Measurements from ENCODE around the gene FAM217A. TPM values are rescaled to one million over a fixed set of nuclear protein-coding genes. Genes with fewer than 3 reads are reported as not detected.

FAM217A gene
- polyA plus RNA-seq, 2 of the 4 experiments (the other 2 are of a cell fraction): not detected

DNA sequence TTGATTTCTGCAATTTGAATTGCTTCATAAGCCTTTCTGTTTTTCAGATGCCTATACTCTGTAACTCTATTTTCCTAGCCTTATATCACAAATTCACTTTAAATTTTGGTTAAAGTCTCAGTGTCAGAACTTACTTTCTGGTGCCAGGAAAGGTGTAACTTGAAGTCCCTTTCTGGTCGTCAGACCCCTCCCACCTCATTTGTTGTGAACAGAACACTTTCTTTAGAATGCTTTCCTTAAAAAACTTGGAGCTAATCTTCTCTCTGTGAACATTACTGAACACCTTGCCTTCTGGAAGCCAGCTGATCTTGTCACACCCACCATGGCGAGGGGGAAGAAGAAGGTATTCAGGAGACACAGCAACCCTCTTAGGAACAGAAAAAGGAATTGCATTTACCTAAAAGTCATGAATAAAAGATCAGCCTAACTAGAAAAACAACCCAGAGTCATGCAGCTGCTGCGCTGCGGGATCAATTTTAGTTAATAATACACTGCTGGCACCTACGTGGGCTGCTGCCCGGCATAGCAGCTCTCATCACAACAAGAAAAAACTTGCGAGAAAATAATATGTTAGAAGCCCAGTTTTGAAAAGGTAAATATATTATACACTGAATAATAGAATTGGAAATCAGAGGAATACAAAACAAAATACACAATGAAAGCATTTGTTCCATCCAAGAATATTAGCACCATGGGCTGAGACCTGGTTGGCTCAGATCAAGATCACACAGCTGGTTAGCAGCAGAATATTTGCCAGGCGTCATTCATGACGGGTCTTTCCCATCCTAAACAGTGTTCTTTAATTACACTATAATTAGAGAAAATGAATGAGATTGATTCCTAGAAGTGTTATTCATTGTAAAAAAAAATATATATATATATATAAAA is 5.8 kb upstream of the FAM217A start (continued):
- TF ChIP-seq, protein P1, sequence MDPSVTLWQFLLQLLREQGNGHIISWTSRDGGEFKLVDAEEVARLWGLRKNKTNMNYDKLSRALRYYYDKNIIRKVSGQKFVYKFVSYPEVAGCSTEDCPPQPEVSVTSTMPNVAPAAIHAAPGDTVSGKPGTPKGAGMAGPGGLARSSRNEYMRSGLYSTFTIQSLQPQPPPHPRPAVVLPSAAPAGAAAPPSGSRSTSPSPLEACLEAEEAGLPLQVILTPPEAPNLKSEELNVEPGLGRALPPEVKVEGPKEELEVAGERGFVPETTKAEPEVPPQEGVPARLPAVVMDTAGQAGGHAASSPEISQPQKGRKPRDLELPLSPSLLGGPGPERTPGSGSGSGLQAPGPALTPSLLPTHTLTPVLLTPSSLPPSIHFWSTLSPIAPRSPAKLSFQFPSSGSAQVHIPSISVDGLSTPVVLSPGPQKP (IDR thresholded peaks at IDR 0.05; ENCODE audit: low read depth, low read length): no peak

DNA sequence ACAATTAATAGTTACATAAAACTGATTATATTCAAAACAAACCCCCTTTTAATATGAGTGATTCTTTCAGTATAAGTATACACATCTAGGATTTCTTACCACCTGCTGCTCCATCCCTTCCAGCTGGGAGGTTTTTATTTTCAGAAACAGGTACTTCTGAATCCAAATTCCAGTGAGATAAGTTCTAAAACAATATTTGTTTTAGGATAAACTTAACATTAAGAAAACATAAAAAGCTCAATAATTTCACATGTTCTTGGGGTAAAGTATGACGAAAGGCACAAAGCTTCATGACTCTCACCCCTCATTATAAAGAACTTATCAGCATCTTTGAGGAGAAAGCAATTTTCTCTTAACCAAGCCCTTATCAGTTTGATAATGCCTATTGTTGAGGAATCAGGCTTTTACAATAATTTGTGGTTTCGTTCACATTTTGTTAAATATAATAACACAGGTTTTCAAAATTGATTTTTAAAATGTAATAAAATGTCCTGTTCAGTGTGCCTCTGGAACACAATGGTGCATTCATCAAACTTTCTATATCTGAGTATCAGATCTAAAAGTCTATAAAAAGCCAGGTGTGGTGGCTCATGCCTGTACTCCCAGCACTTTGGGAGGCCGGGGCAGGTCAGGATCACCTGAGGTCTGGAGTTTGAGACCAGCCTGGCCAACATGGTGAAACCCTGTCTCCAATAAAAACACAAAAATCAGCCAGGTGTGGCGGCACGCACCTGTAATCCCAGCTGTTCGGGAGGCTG is 4.3 kb downstream of the FAM217A start:
- ATAC-seq: no peak
- ChIA-PET POLR2A (no interaction called here), CTCF (interaction anchor here (0.7 kb wide), 1 partner anchor 17 kb away, joined by 4 read pairs; no protein-coding TSS in a partner anchor)
- no peak for FAIRE-seq
- H3K4me1 ChIP-seq: no peaks in the 10 kb centered on the region
- no peak for DNase-seq (ENCODE audit: low read depth in 1 of 2, low spot score in 1 of 2)
- TF ChIP-seq, protein P2, sequence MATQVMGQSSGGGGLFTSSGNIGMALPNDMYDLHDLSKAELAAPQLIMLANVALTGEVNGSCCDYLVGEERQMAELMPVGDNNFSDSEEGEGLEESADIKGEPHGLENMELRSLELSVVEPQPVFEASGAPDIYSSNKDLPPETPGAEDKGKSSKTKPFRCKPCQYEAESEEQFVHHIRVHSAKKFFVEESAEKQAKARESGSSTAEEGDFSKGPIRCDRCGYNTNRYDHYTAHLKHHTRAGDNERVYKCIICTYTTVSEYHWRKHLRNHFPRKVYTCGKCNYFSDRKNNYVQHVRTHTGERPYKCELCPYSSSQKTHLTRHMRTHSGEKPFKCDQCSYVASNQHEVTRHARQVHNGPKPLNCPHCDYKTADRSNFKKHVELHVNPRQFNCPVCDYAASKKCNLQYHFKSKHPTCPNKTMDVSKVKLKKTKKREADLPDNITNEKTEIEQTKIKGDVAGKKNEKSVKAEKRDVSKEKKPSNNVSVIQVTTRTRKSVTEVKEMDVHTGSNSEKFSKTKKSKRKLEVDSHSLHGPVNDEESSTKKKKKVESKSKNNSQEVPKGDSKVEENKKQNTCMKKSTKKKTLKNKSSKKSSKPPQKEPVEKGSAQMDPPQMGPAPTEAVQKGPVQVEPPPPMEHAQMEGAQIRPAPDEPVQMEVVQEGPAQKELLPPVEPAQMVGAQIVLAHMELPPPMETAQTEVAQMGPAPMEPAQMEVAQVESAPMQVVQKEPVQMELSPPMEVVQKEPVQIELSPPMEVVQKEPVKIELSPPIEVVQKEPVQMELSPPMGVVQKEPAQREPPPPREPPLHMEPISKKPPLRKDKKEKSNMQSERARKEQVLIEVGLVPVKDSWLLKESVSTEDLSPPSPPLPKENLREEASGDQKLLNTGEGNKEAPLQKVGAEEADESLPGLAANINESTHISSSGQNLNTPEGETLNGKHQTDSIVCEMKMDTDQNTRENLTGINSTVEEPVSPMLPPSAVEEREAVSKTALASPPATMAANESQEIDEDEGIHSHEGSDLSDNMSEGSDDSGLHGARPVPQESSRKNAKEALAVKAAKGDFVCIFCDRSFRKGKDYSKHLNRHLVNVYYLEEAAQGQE (IDR thresholded peaks at IDR 0.05): no peak
- TF ChIP-seq SREBF2 (IDR thresholded peaks at IDR 0.05): no peak
- no peak for TF ChIP-seq TFCP2L1 (CRISPR knock-in tag; IDR thresholded peaks at IDR 0.05)
- no peak for TF ChIP-seq JUN (IDR thresholded peaks at IDR 0.05)
- no peak for TF ChIP-seq ESRRA (IDR thresholded peaks at IDR 0.05; ENCODE audit: borderline replicate concordance, low read length)
- no peak for TF ChIP-seq SMC3 (IDR thresholded peaks at IDR 0.05)
- TF ChIP-seq FOSL2 (IDR thresholded peaks at IDR 0.05): no peak
- TF ChIP-seq FOSL2 (CRISPR knock-in tag; IDR thresholded peaks at IDR 0.05): no peak
- TF ChIP-seq RARB (CRISPR knock-in tag; IDR thresholded peaks at IDR 0.05): no peak
- TF ChIP-seq MYC (IDR thresholded peaks at IDR 0.05; ENCODE audit: borderline replicate concordance, low read length): no peak
- TF ChIP-seq RNF2 (IDR thresholded peaks at IDR 0.05; ENCODE audit: borderline replicate concordance, low read depth): no peak
- TF ChIP-seq ZC3H11A (IDR thresholded peaks at IDR 0.05): no peak
- TF ChIP-seq, protein P3, sequence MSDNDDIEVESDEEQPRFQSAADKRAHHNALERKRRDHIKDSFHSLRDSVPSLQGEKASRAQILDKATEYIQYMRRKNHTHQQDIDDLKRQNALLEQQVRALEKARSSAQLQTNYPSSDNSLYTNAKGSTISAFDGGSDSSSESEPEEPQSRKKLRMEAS (IDR thresholded peaks at IDR 0.05): no peak
- no peak for TF ChIP-seq HOXB13 (CRISPR knock-in tag; IDR thresholded peaks at IDR 0.05; ENCODE audit: low read depth)
- TF ChIP-seq CEBPB (IDR thresholded peaks at IDR 0.05): no peak
- WGBS (ENCODE audit: missing lambda C conversion rate): 75% methylated on average over 6 of the region's 6 CpGs
- no peak overlapping the region for H3K4me2 ChIP-seq
- no peak overlapping the region for H3K27ac ChIP-seq
- no peak overlapping the region for H3K4me3 ChIP-seq
- no peaks in the 10 kb centered on the region for H3K9me3 ChIP-seq

DNA sequence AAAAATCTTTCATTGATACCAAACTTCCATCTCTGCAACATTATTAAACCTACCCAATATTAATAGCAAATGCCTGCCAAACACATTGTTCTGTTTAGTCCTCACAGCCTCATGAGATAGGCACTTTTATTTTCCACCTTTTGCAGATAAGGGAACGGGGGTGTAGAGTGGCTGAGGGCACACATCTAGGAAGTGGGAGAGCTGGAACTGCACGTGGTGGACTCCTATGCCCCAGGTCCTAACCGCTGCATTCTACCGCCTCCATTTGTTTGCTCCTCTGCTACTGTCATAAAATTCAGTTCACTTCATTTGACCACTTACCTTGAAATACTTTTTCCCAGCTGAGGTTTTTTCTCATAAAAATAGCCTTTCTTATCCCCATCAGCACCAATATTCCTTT is 7.6 kb downstream of the FAM217A start:
- Histone ChIP-seq H3K4me1 (no peaks in the 10 kb centered on the region), H3K27ac (no peak overlapping the region), H3K4me3 (no peak overlapping the region), H3K9me3 (no peaks in the 10 kb centered on the region), H3K4me2 (no peak overlapping the region)
- no peak for DNase-seq (ENCODE audit: low read depth in 1 of 2, low spot score in 1 of 2)
- TF ChIP-seq, protein P4, sequence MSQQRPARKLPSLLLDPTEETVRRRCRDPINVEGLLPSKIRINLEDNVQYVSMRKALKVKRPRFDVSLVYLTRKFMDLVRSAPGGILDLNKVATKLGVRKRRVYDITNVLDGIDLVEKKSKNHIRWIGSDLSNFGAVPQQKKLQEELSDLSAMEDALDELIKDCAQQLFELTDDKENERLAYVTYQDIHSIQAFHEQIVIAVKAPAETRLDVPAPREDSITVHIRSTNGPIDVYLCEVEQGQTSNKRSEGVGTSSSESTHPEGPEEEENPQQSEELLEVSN (IDR thresholded peaks at IDR 0.05; ENCODE audit: borderline replicate concordance, low read depth): no peak
- TF ChIP-seq SMC3 (IDR thresholded peaks at IDR 0.05): no peak
- TF ChIP-seq, protein P3 (IDR thresholded peaks at IDR 0.05): no peak
- ATAC-seq: no peak
- ChIA-PET CTCF (no interaction called here), POLR2A (no interaction called here)
- FAIRE-seq: no peak
- 80% methylated on average over 4 of the region's 4 CpGs for WGBS (ENCODE audit: missing lambda C conversion rate)
